Measurements from ENCODE around the gene SLC39A11. TPM values are rescaled to one million over a fixed set of nuclear protein-coding genes. Genes with fewer than 3 reads are reported as not detected.

Gene SLC39A11
- total and polyA plus RNA-seq, 12 donors = 7.0 to 91.4 (median 22.7) TPM

DNA sequence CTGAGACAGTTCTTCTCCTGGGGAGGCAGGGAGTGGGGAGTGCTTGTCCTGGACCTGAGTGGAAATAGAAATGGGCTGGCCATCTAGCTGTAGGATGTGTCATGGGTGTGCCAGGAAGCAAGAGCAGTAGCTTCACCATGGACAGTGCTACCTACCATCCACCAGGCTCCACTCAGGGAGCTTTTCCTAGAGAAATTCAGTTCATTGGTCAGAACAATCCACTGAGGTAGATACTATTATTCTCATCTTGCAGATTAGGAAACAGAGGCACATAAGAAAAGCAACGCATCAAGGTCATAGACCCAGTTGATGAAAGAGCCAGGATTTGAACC, 372.0 kb downstream of the SLC39A11 start:
- TF ChIP-seq POLR2A (IDR thresholded peaks at IDR 0.05) = no peak
- TF ChIP-seq, protein P1, sequence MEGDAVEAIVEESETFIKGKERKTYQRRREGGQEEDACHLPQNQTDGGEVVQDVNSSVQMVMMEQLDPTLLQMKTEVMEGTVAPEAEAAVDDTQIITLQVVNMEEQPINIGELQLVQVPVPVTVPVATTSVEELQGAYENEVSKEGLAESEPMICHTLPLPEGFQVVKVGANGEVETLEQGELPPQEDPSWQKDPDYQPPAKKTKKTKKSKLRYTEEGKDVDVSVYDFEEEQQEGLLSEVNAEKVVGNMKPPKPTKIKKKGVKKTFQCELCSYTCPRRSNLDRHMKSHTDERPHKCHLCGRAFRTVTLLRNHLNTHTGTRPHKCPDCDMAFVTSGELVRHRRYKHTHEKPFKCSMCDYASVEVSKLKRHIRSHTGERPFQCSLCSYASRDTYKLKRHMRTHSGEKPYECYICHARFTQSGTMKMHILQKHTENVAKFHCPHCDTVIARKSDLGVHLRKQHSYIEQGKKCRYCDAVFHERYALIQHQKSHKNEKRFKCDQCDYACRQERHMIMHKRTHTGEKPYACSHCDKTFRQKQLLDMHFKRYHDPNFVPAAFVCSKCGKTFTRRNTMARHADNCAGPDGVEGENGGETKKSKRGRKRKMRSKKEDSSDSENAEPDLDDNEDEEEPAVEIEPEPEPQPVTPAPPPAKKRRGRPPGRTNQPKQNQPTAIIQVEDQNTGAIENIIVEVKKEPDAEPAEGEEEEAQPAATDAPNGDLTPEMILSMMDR (IDR thresholded peaks at IDR 0.05) = no peak
- 93 to 100% (median 94%) methylated on average over 1 of the region's 1 CpG for WGBS, 4 donors
- DNase-seq = no peak
- Histone ChIP-seq H3K9me3 (replicated peaks in 1 of 3) (no peaks in the 10 kb centered on the region), H3K36me3 (replicated peaks in 1 of 2) (no peaks in the 10 kb centered on the region), H3K27ac (no peak overlapping the region), H3K4me1 (replicated peaks in 1 of 2) (no peaks in the 10 kb centered on the region), H3K4me3 (no peak overlapping the region), H3K27me3 (no peaks in the 10 kb centered on the region)
- intact Hi-C loops (cut with DNase I) = loop anchor here in 1 of 2 donors (10.0 kb wide), 1 partner anchor 434 kb away; no protein-coding TSS in a partner anchor

DNA sequence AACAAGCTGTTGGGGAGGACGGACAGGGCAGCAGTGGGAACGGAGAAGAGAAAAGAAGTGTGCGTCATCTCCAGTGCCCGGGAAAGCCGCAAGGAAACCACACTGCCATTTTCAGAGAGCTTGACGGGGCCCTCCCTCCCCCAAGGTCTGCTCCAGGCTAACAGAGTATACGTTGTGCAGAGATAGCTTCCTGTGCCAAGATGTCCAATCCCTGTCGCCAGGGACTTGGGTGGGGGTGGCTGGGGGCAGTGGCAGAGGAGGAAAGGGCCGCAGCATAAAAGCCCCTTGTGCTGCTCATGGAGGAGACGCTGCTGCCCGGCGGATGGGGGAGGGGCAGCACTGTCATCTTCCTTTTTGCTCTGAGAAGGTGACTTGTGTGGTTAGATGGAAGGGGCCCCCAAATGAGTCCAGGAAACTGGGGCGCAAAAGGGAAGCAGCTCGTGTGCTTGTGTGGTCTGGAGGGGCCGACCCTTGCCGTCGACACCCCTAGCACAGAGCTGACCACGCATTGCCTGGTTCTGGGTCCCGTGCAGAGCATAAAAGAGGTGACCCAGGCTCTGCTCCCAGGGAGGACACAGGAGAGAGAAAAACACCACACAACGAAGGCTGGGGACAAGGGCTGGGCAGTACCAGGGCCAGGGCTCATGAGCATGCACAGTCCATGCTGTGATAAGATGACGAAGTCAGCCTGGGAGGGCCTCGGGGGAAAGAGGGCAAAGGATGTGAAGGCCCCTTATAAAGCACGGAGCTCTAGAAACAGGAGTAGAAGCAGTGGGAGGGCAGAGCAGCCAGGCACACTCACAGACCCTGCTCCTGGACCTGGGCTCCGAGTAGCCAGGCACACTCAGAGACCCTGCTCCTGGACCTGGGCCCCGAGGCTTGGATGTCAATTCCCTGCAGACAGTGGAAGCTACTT, 372.7 kb downstream of the SLC39A11 start:
- Histone ChIP-seq H3K4me1 (replicated peaks in 1 of 2) (no peaks in the 10 kb centered on the region), H3K36me3 (replicated peaks in 1 of 2) (no peaks in the 10 kb centered on the region), H3K27ac (no peak overlapping the region), H3K4me3 (no peak overlapping the region), H3K9me3 (replicated peaks in 1 of 3) (no peaks in the 10 kb centered on the region), H3K27me3 (no peaks in the 10 kb centered on the region)
- 58 to 65% (median 63%) methylated on average over 20 to 25 of the region's 25 CpGs for WGBS, 4 donors
- TF ChIP-seq, protein P1 (IDR thresholded peaks at IDR 0.05) = no peak
- no peak for TF ChIP-seq POLR2A (IDR thresholded peaks at IDR 0.05)
- no peak for DNase-seq
- intact Hi-C loops (cut with DNase I) = loop anchor here in 1 of 2 donors (10.0 kb wide), 1 partner anchor 435 kb away; no protein-coding TSS in a partner anchor

DNA sequence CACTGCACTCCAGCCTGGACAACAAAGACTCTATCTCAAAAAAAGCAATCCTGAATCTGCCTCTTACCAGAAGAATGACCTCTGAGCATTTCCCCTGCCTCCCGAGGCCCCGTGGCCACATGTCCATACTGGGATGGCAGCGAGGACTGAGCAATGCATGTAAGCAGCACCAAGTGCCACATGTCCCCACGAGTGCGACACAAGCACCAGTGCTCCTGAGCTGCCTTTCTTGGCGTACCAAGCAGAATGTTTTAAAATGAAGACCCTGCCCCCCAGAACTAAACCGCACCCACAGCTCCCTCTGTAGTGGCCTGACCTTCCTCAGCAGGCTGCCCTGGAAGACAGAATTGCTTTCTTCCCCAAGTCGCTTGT, 373.3 kb downstream of the SLC39A11 start:
- DNase-seq = no peak
- Histone ChIP-seq H3K36me3 (replicated peaks in 1 of 2) (no peaks in the 10 kb centered on the region), H3K9me3 (replicated peaks in 1 of 3) (no peaks in the 10 kb centered on the region), H3K27me3 (no peaks in the 10 kb centered on the region), H3K4me3 (no peak overlapping the region), H3K4me1 (replicated peaks in 1 of 2) (no peaks in the 10 kb centered on the region), H3K27ac (no peak overlapping the region)
- WGBS, 4 donors = 70 to 82% (median 80%) methylated on average over 7 to 8 of the region's 8 CpGs
- intact Hi-C loops (cut with DNase I) = no loop called here
- TF ChIP-seq POLR2A (IDR thresholded peaks at IDR 0.05) = no peak
- TF ChIP-seq, protein P1 (IDR thresholded peaks at IDR 0.05) = no peak

DNA sequence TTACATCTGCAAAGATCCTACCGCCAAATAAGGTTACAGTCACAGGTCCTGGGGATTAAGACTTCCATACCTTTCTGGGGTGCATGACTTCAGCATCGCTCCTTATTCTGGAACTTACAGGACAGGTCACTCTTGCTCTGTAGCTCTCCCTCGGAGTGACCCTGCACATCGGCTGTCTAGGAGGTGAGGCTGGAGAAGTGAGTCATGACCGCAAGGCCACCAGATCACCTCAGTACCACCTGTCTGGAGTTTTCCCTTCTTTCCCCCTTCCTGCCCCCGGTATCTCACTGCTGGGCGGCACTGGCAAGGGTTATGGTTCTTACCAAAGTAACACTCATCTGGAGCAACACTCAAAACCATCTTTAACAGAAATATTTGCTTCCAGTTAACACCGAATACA, 374.8 kb downstream of the SLC39A11 start:
- Histone ChIP-seq H3K27me3 (no peaks in the 10 kb centered on the region), H3K4me1 (replicated peaks in 1 of 2) (no peaks in the 10 kb centered on the region), H3K4me3 (no peak overlapping the region), H3K27ac (no peak overlapping the region), H3K36me3 (replicated peaks in 1 of 2) (no peaks in the 10 kb centered on the region), H3K9me3 (replicated peaks in 1 of 3) (no peaks in the 10 kb centered on the region)
- intact Hi-C loops (cut with DNase I) = no loop called here
- TF ChIP-seq POLR2A (IDR thresholded peaks at IDR 0.05) = no peak
- TF ChIP-seq, protein P1 (IDR thresholded peaks at IDR 0.05) = no peak
- 89 to 98% (median 91%) methylated on average over 6 to 8 of the region's 8 CpGs for WGBS, 4 donors
- DNase-seq = no peak
